ENCODE measurements around the gene PCDHA5. TPM values are rescaled to one million over a fixed set of nuclear protein-coding genes. Genes with fewer than 3 reads are reported as not detected.

PCDHA5 gene
- total and polyA plus RNA-seq, 10 of the 15 experiments (the other 5 are each of a cell fraction or from before 2014, with no cell fraction given): under 0.01 TPM; not detected in 9

DNA sequence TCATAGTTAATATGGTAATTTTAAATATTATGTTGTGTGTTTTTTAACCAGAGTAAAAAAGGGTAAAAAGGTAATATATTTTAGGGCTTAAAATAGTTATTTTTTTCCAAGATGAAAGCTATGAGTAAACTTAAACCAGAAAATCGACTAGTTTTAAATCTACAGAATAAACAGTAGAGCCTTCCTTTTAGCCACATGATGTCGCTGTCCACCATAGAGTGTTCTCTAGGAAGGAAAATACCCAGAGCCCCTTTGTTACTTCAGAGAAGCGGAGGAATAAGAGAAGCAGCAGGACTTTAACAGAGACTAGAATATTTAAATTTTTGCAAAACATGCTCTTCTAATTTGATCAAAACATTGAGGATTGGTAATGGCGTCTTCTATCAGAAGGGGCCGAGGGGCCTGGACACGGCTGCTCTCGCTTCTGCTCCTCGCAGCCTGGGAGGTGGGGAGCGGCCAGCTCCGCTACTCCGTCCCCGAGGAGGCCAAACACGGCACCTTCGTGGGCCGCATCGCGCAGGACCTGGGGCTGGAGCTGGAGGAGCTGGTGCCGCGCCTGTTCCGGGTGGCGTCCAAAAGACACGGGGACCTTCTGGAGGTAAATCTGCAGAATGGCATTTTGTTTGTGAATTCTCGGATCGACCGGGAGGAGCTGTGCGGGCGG, 26.7 kb upstream of the PCDHA5 start, which contains the start of gene PCDHA2:
TSS of gene PCDHA2 (plus strand) at position 258 of the 664 bp plus-strand sequence.
- no TSS peak for BruUV-seq (replicated peaks)
- Histone ChIP-seq H3K9ac (ENCODE audit: control insufficient read depth, insufficient read depth, low read length) (no peak within 1 kb of the TSS), H4K20me1 (ENCODE audit: control insufficient read depth, insufficient read depth) (no peaks in the 10 kb centered on the region), H3K79me2 (ENCODE audit: control insufficient read depth, insufficient read depth, low read length) (no peaks in the 10 kb centered on the region), H3K4me3 (no peak within 1 kb of the TSS), H3K4me1 (ENCODE audit: control insufficient read depth, insufficient read depth, low read length) (no peaks in the 10 kb centered on the region), H2AFZ (ENCODE audit: control insufficient read depth, low read depth, low read length) (no peak within 1 kb of the TSS), H3K9me3 (replicated peaks; ENCODE audit: control insufficient read depth, insufficient read depth, low read length) (no peaks in the 10 kb centered on the region; the same call in 2 of the 3 replicates), H3K27ac (ENCODE audit: control insufficient read depth, insufficient read depth) (no peak within 1 kb of the TSS), H3K36me3 (ENCODE audit: control insufficient read depth in 2 of 2, insufficient read depth in 2 of 2, low read length in 1 of 2) (no peaks in the 10 kb centered on the region), H3K4me2 (ENCODE audit: control insufficient read depth, insufficient read depth) (no peak within 1 kb of the TSS), H3K27me3 (replicated peaks in 1 of 2; ENCODE audit: control insufficient read depth in 2 of 2, insufficient read depth in 2 of 2, low read length in 1 of 2) (no peaks in the 10 kb centered on the region)
- RAD21 ChIA-PET (ENCODE audit: unreplicated experiment): no interaction called here
- POLR2A ChIA-PET: no interaction called here
- FAIRE-seq (no peak), ATAC-seq (no peak), DNase-seq (ENCODE audit: low read depth, low spot score) (no peak)
- SMC1A ChIA-PET (ENCODE audit: uncharacterized antibody, unreplicated experiment): no interaction called here
- in situ Hi-C loops (cut with MboI): no loop called here
- 63% methylated on average over 27 of the region's 27 CpGs for WGBS (ENCODE audit: insufficient coverage, insufficient replicate concordance, low lambda C conversion rate, missing lambda C conversion rate)
- TF ChIP-seq CREB1 (IDR thresholded peaks at IDR 0.05; ENCODE audit: low read depth): no peak
- TF ChIP-seq CHD2 (IDR thresholded peaks at IDR 0.05; ENCODE audit: borderline replicate concordance, low read depth, low read length): no peak
- TF ChIP-seq SP1 (IDR thresholded peaks at IDR 0.05; ENCODE audit: low read depth, low read length): no peak
- no peak for TF ChIP-seq SIX5 (IDR thresholded peaks at IDR 0.05; ENCODE audit: low read depth, low read length, severe bottlenecking)
- no peak for TF ChIP-seq NFYA (IDR thresholded peaks at IDR 0.05; ENCODE audit: borderline replicate concordance, low read depth, low read length)
- no peak for TF ChIP-seq NR2F1 (conservative IDR thresholded peaks at IDR 0.05)
- TF ChIP-seq RAD51 (IDR thresholded peaks at IDR 0.05): no peak
- TF ChIP-seq KAT2A (conservative IDR thresholded peaks at IDR 0.05; ENCODE audit: control insufficient read depth, low read depth, low read length): no peak
- no peak for TF ChIP-seq IRF4 (IDR thresholded peaks at IDR 0.05; ENCODE audit: low read depth, low read length)
- no peak for TF ChIP-seq CBX5 (IDR thresholded peaks at IDR 0.05; ENCODE audit: low read depth)
- TF ChIP-seq NR2C2 (IDR thresholded peaks at IDR 0.05; ENCODE audit: borderline replicate concordance, control insufficient read depth, insufficient read length, low read depth): no peak
- TF ChIP-seq TCF3 (IDR thresholded peaks at IDR 0.05; ENCODE audit: borderline replicate concordance, insufficient read depth, low read depth, low read length): no peak
- no peak for TF ChIP-seq PAX8 (IDR thresholded peaks at IDR 0.05)
- TF ChIP-seq, protein P1, sequence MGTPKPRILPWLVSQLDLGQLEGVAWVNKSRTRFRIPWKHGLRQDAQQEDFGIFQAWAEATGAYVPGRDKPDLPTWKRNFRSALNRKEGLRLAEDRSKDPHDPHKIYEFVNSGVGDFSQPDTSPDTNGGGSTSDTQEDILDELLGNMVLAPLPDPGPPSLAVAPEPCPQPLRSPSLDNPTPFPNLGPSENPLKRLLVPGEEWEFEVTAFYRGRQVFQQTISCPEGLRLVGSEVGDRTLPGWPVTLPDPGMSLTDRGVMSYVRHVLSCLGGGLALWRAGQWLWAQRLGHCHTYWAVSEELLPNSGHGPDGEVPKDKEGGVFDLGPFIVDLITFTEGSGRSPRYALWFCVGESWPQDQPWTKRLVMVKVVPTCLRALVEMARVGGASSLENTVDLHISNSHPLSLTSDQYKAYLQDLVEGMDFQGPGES (IDR thresholded peaks at IDR 0.05): no peak
- no peak for TF ChIP-seq FOXK2 (IDR thresholded peaks at IDR 0.05)
- no peak for TF ChIP-seq SRF (IDR thresholded peaks at IDR 0.05; ENCODE audit: low read depth in 2 of 2, low read length in 2 of 2)
- intact Hi-C loops (cut with micrococcal nuclease; ENCODE audit: unreplicated experiment): no loop called here
- CTCF ChIA-PET: interaction anchor here (1.0 kb wide), 1 partner anchor 9 kb away, joined by 3 read pairs; the partner anchor contains the start of gene PCDHA1
